HG02642 (cell line): Measurements from ENCODE around the gene SCN2A.

Experiments used
- ATAC-seq: cut with Tn5 transposase; IDR thresholded peaks from one replicate; pipeline ENCODE4 v1.9.1; 2021; ENCODE audit warnings: mild to moderate bottlenecking; ENCODE audit not compliant: unreplicated experiment, poor library complexity

Gene SCN2A

GRCh38 chr2:165407466-165407865 is 168.3 kb downstream of the SCN2A start:
- no peak for ATAC-seq

GRCh38 chr2:165408186-165408585 is 169.0 kb downstream of the SCN2A start:
- no peak for ATAC-seq

- no peak for ATAC-seq
Measured at GRCh38 chr2:165410276-165410675, 171.1 kb downstream of the SCN2A start.

DNA sequence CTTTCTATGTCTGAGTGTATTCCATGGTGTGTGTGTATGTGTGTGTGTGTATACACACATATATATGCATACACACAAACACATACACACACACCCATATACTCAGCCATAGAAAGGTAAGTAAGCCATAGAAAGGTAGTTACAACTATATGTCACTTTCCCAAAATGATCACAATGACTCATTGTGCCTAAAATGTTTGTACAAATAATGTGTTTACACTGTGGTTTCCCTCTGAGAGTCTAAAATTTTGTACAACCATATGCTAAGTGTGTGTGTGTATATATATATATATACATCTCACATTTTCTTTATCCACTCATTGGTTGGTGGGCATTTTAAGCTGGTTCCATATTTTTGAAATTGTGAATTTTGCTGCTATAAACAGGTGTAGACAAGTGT is 175.0 kb downstream of the SCN2A start:
- no peak for ATAC-seq

DNA sequence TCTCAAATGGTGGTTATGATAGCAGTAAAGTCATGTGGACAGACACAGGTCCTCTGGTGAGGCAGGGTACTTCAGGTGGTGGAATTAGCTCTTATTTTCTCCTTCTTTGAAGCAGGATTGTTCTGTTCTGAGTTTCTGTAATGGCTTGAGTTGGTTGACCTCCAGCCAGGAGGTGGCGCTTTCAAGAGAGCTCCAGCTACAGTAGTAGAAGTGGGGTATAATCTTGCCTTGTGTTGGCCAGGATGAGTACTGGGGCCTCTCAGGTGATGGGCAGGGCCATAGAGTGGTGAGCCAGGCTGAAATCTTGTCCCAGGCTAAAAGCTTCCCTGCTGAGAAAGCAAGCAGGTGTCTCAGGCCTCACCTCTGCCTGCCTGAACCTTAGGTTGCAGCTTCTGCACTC is 177.8 kb downstream of the SCN2A start:
- ATAC-seq, result no peak

- no peak for ATAC-seq
Measured at GRCh38 chr2:165420231-165420630, 181.0 kb downstream of the SCN2A start.

DNA sequence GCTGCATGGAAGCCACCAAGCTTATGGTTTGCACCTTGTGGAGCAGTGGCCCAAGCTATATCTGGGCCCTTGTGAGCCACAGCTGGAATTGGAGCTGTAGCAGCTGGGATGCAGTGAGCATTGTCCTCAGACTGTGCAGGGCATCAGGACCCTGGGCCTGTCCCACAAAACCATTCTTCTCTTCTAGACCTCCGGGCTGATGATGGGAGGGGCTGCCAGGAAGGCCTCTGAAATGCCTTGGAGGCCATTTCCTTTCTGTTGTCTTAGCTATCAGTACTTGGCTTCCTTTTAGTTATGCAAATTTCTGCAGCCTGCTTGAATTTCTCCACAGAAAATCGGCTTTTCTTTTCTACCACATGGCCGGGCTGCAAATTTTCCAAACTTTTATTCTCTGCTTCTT is 183.9 kb downstream of the SCN2A start:
- no peak for ATAC-seq

DNA sequence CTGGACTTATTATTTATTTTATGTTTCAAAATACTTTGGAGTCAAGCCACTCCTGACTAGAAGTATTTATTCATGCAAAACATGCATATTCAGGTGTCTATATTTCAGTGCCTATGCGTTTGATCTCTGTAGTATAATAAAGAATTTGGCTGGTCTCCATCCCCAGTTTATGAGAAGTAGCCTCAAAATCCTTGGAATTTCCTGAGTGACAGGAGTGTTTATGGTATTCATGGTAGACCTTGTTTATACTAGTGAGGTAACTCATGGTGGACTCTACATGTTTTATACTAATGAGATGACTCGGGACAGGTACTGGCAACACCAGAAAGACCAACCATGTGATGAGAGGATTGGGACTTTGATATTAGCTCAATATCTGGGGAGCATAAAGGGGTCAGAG is 186.3 kb downstream of the SCN2A start:
- no peak for ATAC-seq

DNA sequence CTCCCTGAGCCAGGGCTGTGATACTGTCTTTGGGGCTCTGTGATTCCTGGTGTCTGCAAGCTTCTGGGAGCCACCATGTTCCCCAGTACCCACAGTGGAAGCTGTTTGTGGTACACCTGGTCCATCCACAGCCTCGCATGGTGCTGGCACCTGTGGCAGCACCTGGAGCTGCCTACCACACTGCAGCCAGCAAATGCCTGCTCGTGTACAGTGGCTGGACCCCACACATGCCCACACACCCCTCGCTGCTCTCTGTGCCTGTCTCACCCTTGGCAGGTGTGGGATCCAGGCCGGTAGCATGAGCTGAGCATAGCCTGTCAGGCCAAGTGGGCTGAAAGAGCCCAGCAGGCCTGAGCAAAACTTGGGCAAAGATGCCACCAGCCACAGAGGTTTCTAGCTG is 188.5 kb downstream of the SCN2A start:
- ATAC-seq, result no peak

DNA sequence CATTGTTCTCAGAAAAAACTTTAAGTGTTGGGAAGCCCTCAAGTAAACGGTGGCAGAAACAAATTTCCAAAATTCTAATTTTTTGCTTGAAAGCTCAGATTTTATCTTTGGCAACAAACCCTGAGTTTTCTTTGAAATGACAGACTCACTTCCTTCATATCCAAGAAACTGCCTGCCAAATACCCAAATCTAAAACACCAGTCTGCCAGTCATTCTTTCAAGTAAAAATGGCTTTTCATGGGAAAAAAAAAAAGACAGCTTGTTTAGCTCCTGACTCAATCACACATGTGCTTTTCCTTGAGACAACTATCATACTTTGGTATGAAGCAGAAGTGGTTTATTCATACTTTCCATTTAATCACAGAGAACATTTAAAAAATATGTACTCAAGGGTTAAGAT is 189.7 kb downstream of the SCN2A start:
- ATAC-seq, result no peak

DNA sequence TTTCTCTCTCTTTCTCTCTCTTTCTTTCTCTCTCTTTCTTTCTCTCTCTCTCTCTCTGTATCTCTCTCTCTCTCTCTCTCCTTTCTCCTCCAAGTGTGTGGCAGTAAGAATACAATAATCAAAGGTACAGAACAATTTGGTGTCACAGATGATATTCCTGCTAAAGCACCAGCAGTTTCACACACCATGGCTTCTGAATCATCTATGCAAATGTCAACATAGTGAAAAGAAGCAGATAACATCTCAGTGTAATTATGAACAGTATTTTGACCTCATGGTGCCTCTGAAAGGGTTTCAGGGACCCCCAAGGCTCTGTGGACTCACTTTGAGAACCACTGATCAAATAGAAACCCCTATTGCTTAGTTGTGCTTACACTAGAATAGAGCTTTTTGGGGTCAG is 191.8 kb downstream of the SCN2A start:
- no peak for ATAC-seq

DNA sequence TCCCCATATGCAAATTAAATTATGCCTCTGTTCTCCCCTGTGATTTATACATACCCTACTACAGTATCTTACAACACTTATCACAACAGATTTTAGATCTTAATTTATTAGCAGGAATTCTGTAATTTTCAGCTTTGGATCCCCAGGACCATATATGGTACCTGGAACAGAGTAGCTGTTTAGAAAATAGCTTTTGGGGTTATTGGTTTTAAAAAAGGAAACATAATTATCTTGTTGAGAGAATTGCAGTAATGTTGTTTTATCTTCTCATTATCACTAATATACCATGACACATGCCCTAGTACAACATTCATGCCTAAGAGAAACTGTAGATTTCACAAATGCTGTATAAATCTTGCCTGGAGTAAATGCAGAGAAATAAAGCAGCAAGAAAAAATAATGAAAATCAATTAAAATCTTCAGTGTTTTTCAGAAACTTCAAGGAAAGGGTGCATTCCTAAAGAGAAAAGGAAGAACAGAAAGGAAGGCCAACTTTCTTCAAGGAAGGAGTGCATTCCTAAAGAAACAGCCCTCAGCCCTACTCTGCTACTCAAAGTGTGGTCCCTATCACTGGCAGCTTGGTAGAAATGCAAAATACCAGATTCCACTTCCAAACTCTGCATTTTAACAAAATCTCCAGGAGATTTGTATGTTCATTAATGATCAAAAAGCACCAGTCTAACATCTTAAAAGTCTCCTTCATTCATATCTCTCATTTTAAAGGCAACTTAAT is 193.2 kb downstream of the SCN2A start:
- no peak for ATAC-seq

- no peak for ATAC-seq
Measured at GRCh38 chr2:165434865-165435496, 195.8 kb downstream of the SCN2A start.

DNA sequence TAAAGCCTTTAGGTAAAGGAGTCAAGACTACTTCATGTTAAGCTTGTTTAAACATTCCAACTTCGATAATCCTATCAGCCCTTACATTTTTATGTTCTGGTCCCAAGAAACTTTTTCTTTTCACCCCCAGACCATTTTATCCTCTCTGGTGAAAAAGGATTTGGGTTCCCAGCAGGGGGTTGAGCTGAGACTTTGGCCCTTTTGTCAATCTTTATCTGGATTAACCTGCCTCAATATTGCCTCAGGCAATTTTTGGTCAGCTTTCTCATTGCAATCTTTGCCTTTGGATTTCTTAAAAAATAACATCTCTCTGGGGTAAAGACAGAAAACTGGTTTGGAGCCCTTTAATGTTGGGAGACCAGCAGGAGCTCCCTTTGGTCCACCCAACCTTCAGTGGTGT is 196.4 kb downstream of the SCN2A start:
- no peak for ATAC-seq

GRCh38 chr2:165436559-165436958 is 197.3 kb downstream of the SCN2A start:
- ATAC-seq, result no peak

GRCh38 chr2:165440367-165440766 is 201.2 kb downstream of the SCN2A start:
- ATAC-seq, result no peak
